Anterior cingulate cortex (tissue), 58 donors: ENCODE results near the gene KRTAP12-4.
"Not testable (repeated sequence)": the region's sequence is repeated elsewhere in the genome, so short reads cannot be mapped to it uniquely, and the experiment has no call there.

Experiments used
- DNase-seq, 58 donors: peaks; one replicate each; lab custom pipeline; 2025; lab: John Stamatoyannopoulos, UW

Gene KRTAP12-4

GRCh38 chr21:44637851-44638348 lies 16.6 kb downstream of the KRTAP12-4 start:
- DNase-seq: not testable (repeated sequence)

- DNase-seq: peak in 18 of 58 donors; percentile 2 to 45 (median 28)
These were observed 17.2 kb downstream of the KRTAP12-4 start, which contains the start of gene KRTAP10-10 for GRCh38 chr21:44637018-44637850. TSS of gene KRTAP10-10 (plus strand) at chr21:44637356. CDS start at chr21:44637418, 62 bp downstream.

GRCh38 chr21:44636209-44637017 lies 18.0 kb downstream of the KRTAP12-4 start:
- no peak for DNase-seq

- no peak for DNase-seq
These were observed 22.4 kb downstream of the KRTAP12-4 start for GRCh38 chr21:44632067-44632466.

GRCh38 chr21:44630440-44630839 lies 24.0 kb downstream of the KRTAP12-4 start:
- DNase-seq: no peak

- no peak for DNase-seq
These were observed 25.6 kb downstream of the KRTAP12-4 start for GRCh38 chr21:44628707-44629391.

GRCh38 chr21:44627831-44628233 lies 26.6 kb downstream of the KRTAP12-4 start:
- DNase-seq: not testable (repeated sequence)

- DNase-seq: not testable (repeated sequence)
These were observed 27.2 kb downstream of the KRTAP12-4 start for GRCh38 chr21:44627181-44627822.

- DNase-seq: no peak
These were observed 27.8 kb downstream of the KRTAP12-4 start, which contains the start of gene KRTAP10-9 for GRCh38 chr21:44626673-44627143. TSS of gene KRTAP10-9 (plus strand) at chr21:44627093. CDS start at chr21:44627172, 79 bp downstream.

GRCh38 chr21:44626262-44626661 lies 28.2 kb downstream of the KRTAP12-4 start:
- DNase-seq: no peak

- DNase-seq: no peak
These were observed 28.7 kb downstream of the KRTAP12-4 start for GRCh38 chr21:44625756-44626155.

- DNase-seq: no peak
These were observed 30.9 kb downstream of the KRTAP12-4 start for GRCh38 chr21:44623575-44623974.

- no peak for DNase-seq
These were observed 34.6 kb downstream of the KRTAP12-4 start for GRCh38 chr21:44619886-44620285.

GRCh38 chr21:44618909-44619308 lies 35.5 kb downstream of the KRTAP12-4 start:
- no peak for DNase-seq

GRCh38 chr21:44618504-44618903 lies 36.0 kb downstream of the KRTAP12-4 start:
- peak in 1 of 58 donors; percentile 12 for DNase-seq

- DNase-seq: no peak
These were observed 37.4 kb downstream of the KRTAP12-4 start for GRCh38 chr21:44617071-44617501.

GRCh38 chr21:44616591-44616926 lies 37.9 kb downstream of the KRTAP12-4 start:
- DNase-seq: no peak

- DNase-seq: no peak
These were observed 38.4 kb downstream of the KRTAP12-4 start for GRCh38 chr21:44615911-44616590.

- DNase-seq: no peak
These were observed 39.0 kb downstream of the KRTAP12-4 start for GRCh38 chr21:44615466-44615865.
